ENCODE data around the gene DIS3L2. TPM values are rescaled to one million over a fixed set of nuclear protein-coding genes. Genes with fewer than 3 reads are reported as not detected.

DIS3L2 gene
- total RNA-seq, 1 donor, result 30.7 TPM

DNA sequence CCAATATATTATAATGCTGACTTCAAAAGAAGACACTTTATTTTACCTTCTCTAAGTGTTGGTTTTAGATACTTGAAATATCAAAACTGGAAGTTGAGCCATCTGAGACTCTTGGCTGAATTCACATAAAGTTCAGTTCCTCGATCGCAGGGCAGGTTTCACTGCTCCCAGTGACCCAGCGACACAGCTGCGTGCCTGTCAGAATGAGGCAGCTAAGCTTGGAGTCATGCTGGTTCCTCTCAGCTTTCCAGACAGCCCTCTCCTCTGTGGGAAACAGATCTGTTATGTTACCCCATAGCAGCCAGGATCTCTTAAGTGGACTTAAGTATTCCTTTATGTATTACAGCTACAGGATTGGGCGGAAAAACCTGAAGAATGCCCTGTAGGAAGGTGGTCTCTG lies 274.2 kb downstream of the DIS3L2 start:
- TF ChIP-seq CTCF (IDR thresholded peaks at IDR 0.05; ENCODE audit: insufficient read depth, low read depth, low read length), result no peak
- H3K4me3 ChIP-seq (ENCODE audit: low read depth, low read length), result no peak overlapping the region
- DNase-seq (ENCODE audit: low read depth), result no peak

GRCh38 chr2:232236200-232236599 lies 274.7 kb downstream of the DIS3L2 start:
- no peak for DNase-seq (ENCODE audit: low read depth)
- no peak for TF ChIP-seq CTCF (IDR thresholded peaks at IDR 0.05; ENCODE audit: insufficient read depth, low read depth, low read length)
- H3K4me3 ChIP-seq (ENCODE audit: low read depth, low read length), result no peak overlapping the region

- TF ChIP-seq CTCF (IDR thresholded peaks at IDR 0.05; ENCODE audit: insufficient read depth, low read depth, low read length), result no peak
- no peak for DNase-seq (ENCODE audit: low read depth)
- no peak overlapping the region for H3K4me3 ChIP-seq (ENCODE audit: low read depth, low read length)
Observed at GRCh38 chr2:232237464-232237863, 276.0 kb downstream of the DIS3L2 start.

DNA sequence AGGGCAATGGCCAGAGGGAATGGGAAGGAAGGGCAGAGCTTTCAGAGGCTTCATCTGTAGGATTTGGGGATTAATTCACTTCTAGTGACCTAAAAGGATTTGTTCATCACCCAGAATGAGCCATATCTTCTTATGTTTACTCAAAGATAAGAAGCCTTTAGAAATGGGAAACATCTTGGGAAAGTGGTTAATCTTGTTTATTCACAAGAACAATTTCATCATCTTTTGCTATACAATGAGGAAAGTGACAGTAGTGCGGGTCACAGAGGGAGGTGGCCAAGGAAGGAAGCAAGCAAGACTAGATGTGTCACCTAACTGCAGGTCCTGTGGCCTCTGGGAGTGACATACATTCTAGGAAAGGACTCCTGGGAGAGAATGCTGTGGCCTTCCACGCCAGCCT lies 276.6 kb downstream of the DIS3L2 start:
- no peak overlapping the region for H3K4me3 ChIP-seq (ENCODE audit: low read depth, low read length)
- peak; percentile 74 for DNase-seq (ENCODE audit: low read depth)
- no peak for TF ChIP-seq CTCF (IDR thresholded peaks at IDR 0.05; ENCODE audit: insufficient read depth, low read depth, low read length)

- no peak for TF ChIP-seq CTCF (IDR thresholded peaks at IDR 0.05; ENCODE audit: insufficient read depth, low read depth, low read length)
Observed at GRCh38 chr2:232238596-232238995, 277.1 kb downstream of the DIS3L2 start.

GRCh38 chr2:232239951-232240681 lies 278.6 kb downstream of the DIS3L2 start:
- no peak for DNase-seq (ENCODE audit: low read depth)
- H3K4me3 ChIP-seq (ENCODE audit: low read depth, low read length), result no peak overlapping the region
- no peak for TF ChIP-seq CTCF (IDR thresholded peaks at IDR 0.05; ENCODE audit: insufficient read depth, low read depth, low read length)

More at GRCh38 chr2:232238596-232238995, 277.1 kb downstream of the DIS3L2 start:
- H3K4me3 ChIP-seq (ENCODE audit: low read depth, low read length), result no peak overlapping the region
- no peak for DNase-seq (ENCODE audit: low read depth)

DNA sequence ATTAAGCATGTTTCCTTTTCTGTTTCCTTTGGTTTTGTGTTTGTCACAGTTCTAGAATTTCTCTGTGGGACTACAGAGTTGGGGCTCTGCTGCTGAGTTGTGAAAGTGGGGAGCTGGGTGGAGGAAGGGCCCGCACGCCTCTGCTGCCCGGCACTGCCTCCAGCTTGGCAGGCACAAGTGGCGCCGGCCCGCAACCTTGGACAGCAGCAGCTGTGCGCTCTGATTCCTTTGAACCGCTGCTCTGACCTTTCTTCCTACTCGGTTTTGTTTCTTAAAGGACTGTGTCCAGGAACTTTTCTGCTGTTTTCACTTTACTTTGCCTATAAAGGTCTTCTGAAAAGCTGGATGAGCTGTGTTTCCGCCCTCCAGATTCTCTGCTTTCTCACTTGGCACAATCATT lies 279.4 kb downstream of the DIS3L2 start:
- no peak overlapping the region for H3K4me3 ChIP-seq (ENCODE audit: low read depth, low read length)
- DNase-seq (ENCODE audit: low read depth), result no peak
- TF ChIP-seq CTCF (IDR thresholded peaks at IDR 0.05; ENCODE audit: insufficient read depth, low read depth, low read length), result no peak

Data from fibroblast of villous mesenchyme (primary cell).